ENCODE results near the gene DUOXA1.

The DUOXA1 gene

GRCh38 chr15:45165536-45165935 lies 35.9 kb upstream of the DUOXA1 start:
- H3K27me3 ChIP-seq (replicated peaks; ENCODE audit: control insufficient read depth, insufficient read depth, low read length), result no peaks in the 10 kb centered on the region
- DNase-seq (ENCODE audit: extremely low read depth, insufficient read length), result no peak
- H3K4me3 ChIP-seq (replicated peaks; ENCODE audit: low read depth, low read length), result no peak overlapping the region
- H3K36me3 ChIP-seq (ENCODE audit: control insufficient read depth, insufficient read depth, low read length), result no peaks in the 10 kb centered on the region; the same call in 1 of the 2 replicates
- no peak for TF ChIP-seq CTCF (IDR thresholded peaks at IDR 0.05; ENCODE audit: insufficient read depth, low read length, poor library complexity, severe bottlenecking)

GRCh38 chr15:45164914-45165313 lies 35.2 kb upstream of the DUOXA1 start:
- Histone ChIP-seq H3K4me3 (replicated peaks; ENCODE audit: low read depth, low read length) (no peak overlapping the region), H3K27me3 (replicated peaks; ENCODE audit: control insufficient read depth, insufficient read depth, low read length) (no peaks in the 10 kb centered on the region), H3K36me3 (ENCODE audit: control insufficient read depth, insufficient read depth, low read length) (no peaks in the 10 kb centered on the region; the same call in 1 of the 2 replicates)
- DNase-seq (ENCODE audit: extremely low read depth, insufficient read length), result no peak
- no peak for TF ChIP-seq CTCF (IDR thresholded peaks at IDR 0.05; ENCODE audit: insufficient read depth, low read length, poor library complexity, severe bottlenecking)

DNA sequence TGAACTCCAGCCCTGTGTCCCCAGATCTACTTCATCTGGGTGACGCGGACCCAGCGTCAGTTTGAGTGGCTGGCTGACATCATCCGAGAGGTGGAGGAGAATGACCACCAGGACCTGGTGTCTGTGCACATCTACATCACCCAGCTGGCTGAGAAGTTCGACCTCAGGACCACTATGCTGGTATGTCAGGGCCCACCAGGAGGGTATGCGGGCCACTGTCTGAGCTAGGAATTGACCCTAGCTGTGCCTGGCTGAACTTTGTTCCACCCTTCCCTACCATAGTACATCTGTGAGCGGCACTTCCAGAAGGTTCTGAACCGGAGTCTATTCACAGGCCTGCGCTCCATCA lies 33.8 kb upstream of the DUOXA1 start:
- no peak for DNase-seq (ENCODE audit: extremely low read depth, insufficient read length)

GRCh38 chr15:45162771-45163507 lies 33.3 kb upstream of the DUOXA1 start:
- DNase-seq (ENCODE audit: extremely low read depth, insufficient read length), result peak; percentile 40
- peak; percentile 93 for TF ChIP-seq CTCF (IDR thresholded peaks at IDR 0.05; ENCODE audit: insufficient read depth, low read length, poor library complexity, severe bottlenecking)
- H3K4me3 ChIP-seq (replicated peaks; ENCODE audit: low read depth, low read length), result no peak overlapping the region
- no peaks in the 10 kb centered on the region; the same call in 1 of the 2 replicates for H3K36me3 ChIP-seq (ENCODE audit: control insufficient read depth, insufficient read depth, low read length)
- no peaks in the 10 kb centered on the region for H3K27me3 ChIP-seq (replicated peaks; ENCODE audit: control insufficient read depth, insufficient read depth, low read length)

More for the DNA sequence above, 33.8 kb upstream of the DUOXA1 start:
- Histone ChIP-seq H3K27me3 (replicated peaks; ENCODE audit: control insufficient read depth, insufficient read depth, low read length) (no peaks in the 10 kb centered on the region), H3K4me3 (replicated peaks; ENCODE audit: low read depth, low read length) (no peak overlapping the region), H3K36me3 (ENCODE audit: control insufficient read depth, insufficient read depth, low read length) (no peaks in the 10 kb centered on the region; the same call in 1 of the 2 replicates)
- TF ChIP-seq CTCF (IDR thresholded peaks at IDR 0.05; ENCODE audit: insufficient read depth, low read length, poor library complexity, severe bottlenecking), result no peak

DNA sequence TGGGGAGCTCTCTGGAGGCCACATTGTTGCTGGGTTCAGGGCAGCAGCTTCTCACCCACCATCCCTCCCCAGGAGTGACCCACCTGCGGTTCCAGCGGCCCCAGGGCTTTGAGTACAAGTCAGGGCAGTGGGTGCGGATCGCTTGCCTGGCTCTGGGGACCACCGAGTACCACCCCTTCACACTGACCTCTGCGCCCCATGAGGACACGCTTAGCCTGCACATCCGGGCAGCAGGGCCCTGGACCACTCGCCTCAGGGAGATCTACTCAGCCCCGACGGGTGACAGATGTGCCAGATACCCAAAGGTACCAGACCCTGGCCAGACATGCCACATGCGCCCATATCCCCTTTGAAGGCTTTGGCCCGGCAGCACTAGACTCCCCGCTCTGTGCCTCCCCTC lies 32.0 kb upstream of the DUOXA1 start:
- Histone ChIP-seq H3K27me3 (replicated peaks; ENCODE audit: control insufficient read depth, insufficient read depth, low read length) (no peaks in the 10 kb centered on the region), H3K36me3 (ENCODE audit: control insufficient read depth, insufficient read depth, low read length) (no peaks in the 10 kb centered on the region; the same call in 1 of the 2 replicates), H3K4me3 (replicated peaks; ENCODE audit: low read depth, low read length) (no peak overlapping the region)
- no peak for TF ChIP-seq CTCF (IDR thresholded peaks at IDR 0.05; ENCODE audit: insufficient read depth, low read length, poor library complexity, severe bottlenecking)
- DNase-seq (ENCODE audit: extremely low read depth, insufficient read length), result no peak

Data from GM06990 (cell line).